H9 (cell line): ENCODE measurements around the gene DDX24. TPM values are rescaled to one million over a fixed set of nuclear protein-coding genes. Genes with fewer than 3 reads are reported as not detected.

Experiments used
- DNase-seq: peaks from one replicate; pipeline ENCODE4 v3.0.0-alpha.2; 2017
- H2AFZ ChIP-seq: one replicate; pipeline ENCODE4 v1.6.1; 2013; ENCODE audit warnings: mild to moderate bottlenecking, low read length, control low read depth, moderate library complexity
- H2AK5ac ChIP-seq: 2 replicates; pipeline ENCODE4 v1.6.1; 2013; ENCODE audit warnings: low read length, control low read depth, mixed read lengths; ENCODE audit not compliant: insufficient read length
- H2BK120ac ChIP-seq: one replicate; pipeline ENCODE4 v1.6.1; 2013; ENCODE audit warnings: low read depth, mild to moderate bottlenecking, low read length, control low read depth, inconsistent platforms; ENCODE audit not compliant: poor library complexity, severe bottlenecking
- H2BK12ac ChIP-seq: 2 replicates; pipeline ENCODE4 v1.6.1; 2013; ENCODE audit warnings: low read length, control low read depth, mixed read lengths, low read depth; ENCODE audit not compliant: insufficient read length
- H2BK15ac ChIP-seq: 2 replicates; pipeline ENCODE4 v1.6.1; 2013; ENCODE audit warnings: low read depth, low read length, control low read depth
- H2BK20ac ChIP-seq: one replicate; pipeline ENCODE4 v1.6.1; 2013; ENCODE audit warnings: low read depth, mild to moderate bottlenecking, low read length, control low read depth, inconsistent platforms; ENCODE audit not compliant: poor library complexity, severe bottlenecking
- H2BK5ac ChIP-seq: 2 replicates; pipeline ENCODE4 v1.6.1; 2013; ENCODE audit warnings: low read length, control low read depth, mixed read lengths; ENCODE audit not compliant: insufficient read length
- H3K14ac ChIP-seq: 2 replicates; pipeline ENCODE4 v1.6.1; 2013; ENCODE audit warnings: low read length, control low read depth; ENCODE audit not compliant: insufficient read depth
- H3K18ac ChIP-seq: 2 replicates; pipeline ENCODE4 v1.6.1; 2013; ENCODE audit warnings: low read depth, mild to moderate bottlenecking, mixed read lengths, low read length, control low read depth; ENCODE audit not compliant: insufficient read length
- H3K23ac ChIP-seq: 2 replicates; pipeline ENCODE4 v1.6.1; 2013; ENCODE audit warnings: low read length, control low read depth, mixed read lengths, low read depth; ENCODE audit not compliant: insufficient read length
- H3K23me2 ChIP-seq: 2 replicates; pipeline ENCODE4 v1.6.1; 2013; ENCODE audit warnings: low read depth, mild to moderate bottlenecking, mixed read lengths, low read length, control low read depth; ENCODE audit not compliant: insufficient read length, poor library complexity, severe bottlenecking
- H3K27ac ChIP-seq: 2 replicates; pipeline ENCODE4 v1.5.1; 2013; ENCODE audit warnings: low read length, control low read depth, mixed read lengths, low read depth; ENCODE audit not compliant: insufficient read length
- H3K27me3 ChIP-seq: 2 replicates; pipeline ENCODE4 v1.6.1; 2013; ENCODE audit warnings: low read length, control low read depth, inconsistent platforms; ENCODE audit not compliant: insufficient read depth
- H3K4ac ChIP-seq: 2 replicates; pipeline ENCODE4 v1.6.1; 2013; ENCODE audit warnings: low read depth, mild to moderate bottlenecking, control low read depth, inconsistent platforms, low read length, moderate library complexity
- H3K4me1 ChIP-seq: 2 replicates; pipeline ENCODE4 v1.6.1; 2013; ENCODE audit warnings: low read length, control low read depth, inconsistent platforms; ENCODE audit not compliant: insufficient read depth
- H3K4me2 ChIP-seq: 2 replicates; pipeline ENCODE4 v1.6.1; 2013; ENCODE audit warnings: low read length, control low read depth, mixed read lengths; ENCODE audit not compliant: insufficient read length, insufficient read depth
- H3K56ac ChIP-seq: 2 replicates; pipeline ENCODE4 v1.6.1; 2013; ENCODE audit warnings: low read depth, mild to moderate bottlenecking, mixed read lengths, low read length, control low read depth; ENCODE audit not compliant: insufficient read length
- H3K79me1 ChIP-seq: 2 replicates; pipeline ENCODE4 v1.6.1; 2013; ENCODE audit warnings: low read depth, mild to moderate bottlenecking, moderate library complexity, low read length, control low read depth, inconsistent platforms; ENCODE audit not compliant: insufficient read depth, poor library complexity, severe bottlenecking
- H3K79me2 ChIP-seq: 2 replicates; pipeline ENCODE4 v1.6.1; 2013; ENCODE audit warnings: low read length, control low read depth, inconsistent platforms; ENCODE audit not compliant: insufficient read depth
- H3K9ac ChIP-seq: 2 replicates; pipeline ENCODE4 v1.6.1; 2013; ENCODE audit warnings: low read length, control low read depth, mixed read lengths; ENCODE audit not compliant: insufficient read length; ENCODE audit errors: extremely low read depth
- H3K9me3 ChIP-seq: one replicate; pipeline ENCODE4 v1.6.1; 2013; ENCODE audit warnings: low read depth, low read length, inconsistent platforms; ENCODE audit not compliant: control insufficient read depth
- H3T11ph ChIP-seq: one replicate; pipeline ENCODE4 v1.6.1; 2013; ENCODE audit warnings: mild to moderate bottlenecking, low read length, control low read depth, inconsistent platforms
- H4K20me1 ChIP-seq: one replicate; pipeline ENCODE4 v1.6.1; 2013; ENCODE audit not compliant: control insufficient read depth, insufficient read length, insufficient read depth
- H4K5ac ChIP-seq: 2 replicates; pipeline ENCODE4 v1.6.1; 2013; ENCODE audit warnings: low read depth, mild to moderate bottlenecking, mixed read lengths, low read length, control low read depth; ENCODE audit not compliant: insufficient read length
- H4K8ac ChIP-seq: replicated peaks from 2 replicates; pipeline ENCODE4 v1.6.1; 2013; ENCODE audit warnings: low read length, control low read depth, mixed read lengths, low read depth; ENCODE audit not compliant: insufficient read length
- H4K91ac ChIP-seq: 2 replicates; pipeline ENCODE4 v1.6.1; 2013; ENCODE audit warnings: low read depth, mild to moderate bottlenecking, moderate library complexity, mixed read lengths, low read length, control low read depth; ENCODE audit not compliant: insufficient read length
- H3K27ac Mint-ChIP-seq, 3 experiments: 2 replicates in 2 of 3; 3 replicates in 1 of 3; pipeline ENCODE4 v1.8.0; 2020 to 2021; ENCODE audit warnings: mixed read lengths in 3 of 3, mild to moderate bottlenecking in 1 of 3, moderate library complexity in 1 of 3
- H3K27me3 Mint-ChIP-seq: 2 replicates; pipeline ENCODE4 v1.8.0; 2021; ENCODE audit warnings: low read depth, mild to moderate bottlenecking, moderate library complexity, mixed read lengths
- H3K36me3 Mint-ChIP-seq, 3 experiments: 2 replicates in 2 of 3; 3 replicates in 1 of 3; pipeline ENCODE4 v1.8.0; 2020 to 2021; ENCODE audit warnings: low read depth in 3 of 3, mixed read lengths in 3 of 3; ENCODE audit not compliant: insufficient read depth in 1 of 3
- H3K4me1 Mint-ChIP-seq, 2 experiments: 2 replicates each; pipeline ENCODE4 v1.8.0; 2020; ENCODE audit warnings: mixed read lengths in 2 of 2
- H3K4me3 Mint-ChIP-seq, 2 experiments: 2 replicates in 1 of 2; 3 replicates in 1 of 2; pipeline ENCODE4 v1.8.0; 2020 to 2021; ENCODE audit warnings: mild to moderate bottlenecking in 2 of 2, mixed read lengths in 2 of 2, moderate library complexity in 1 of 2
- H3K9me3 Mint-ChIP-seq, 2 experiments: 2 replicates in 1 of 2; 3 replicates in 1 of 2; pipeline ENCODE4 v1.8.0; 2020; ENCODE audit warnings: mild to moderate bottlenecking in 2 of 2, mixed read lengths in 2 of 2, moderate library complexity in 1 of 2
- WGBS: extraction: QIAGEN DNeasy Blood & Tissue Kit; methylation state at CpG from one replicate; pipeline ENCODE4 v1.1.7; 2013; ENCODE audit warnings: missing lambda C conversion rate, low lambda C conversion rate, mixed read lengths; ENCODE audit not compliant: insufficient read length; ENCODE audit errors: extremely low coverage; 5-methylcytosine and 5-hydroxymethylcytosine counted together
- total RNA-seq: library from RNA; stranded (reverse); gene quantifications from 2 replicates; pipeline ENCODE4 v1.2.1, GENCODE V29; 2021
- TF ChIP-seq, protein P1 (sequence below): fragments of 200-600 bp; sonication (generic); conservative IDR thresholded peaks from 3 replicates; pipeline ENCODE4 v1.8.0; 2021; ENCODE audit warnings: antibody characterized with exemption, mild to moderate bottlenecking

The DDX24 gene
- total RNA-seq, 1 experiment from 2014 or later: 172 TPM

DNA sequence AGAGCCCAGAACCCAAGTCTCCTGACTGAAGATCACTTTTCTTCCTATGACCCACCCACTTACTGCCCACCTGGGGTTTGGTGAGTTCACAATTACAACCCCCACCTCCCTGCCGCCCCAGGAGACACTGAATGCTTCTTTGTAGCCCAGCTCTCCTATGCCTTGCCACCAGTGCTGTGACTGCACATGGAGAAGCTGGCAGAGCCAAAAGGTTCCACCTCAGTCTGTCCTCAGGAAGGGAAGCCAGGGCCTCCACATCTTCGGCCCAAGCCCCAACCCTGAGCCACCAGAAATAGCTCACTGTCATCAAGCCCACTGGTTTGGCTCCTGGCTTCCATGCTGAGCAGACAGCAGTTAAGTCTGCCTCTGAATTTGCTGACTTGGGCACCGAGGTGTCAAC is 29.2 kb downstream of the DDX24 start:
- no peak overlapping the region for H2BK12ac ChIP-seq

More for the DNA sequence above, 29.2 kb downstream of the DDX24 start:
- H3K23ac ChIP-seq: no peak overlapping the region
- Mint-ChIP-seq H3K36me3 (peaks cover 44 to 87% (median 70%) of the 10 kb centered on the region in 3 experiments; a peak in 6 of 7 replicates), H3K4me3 (no peak overlapping the region), H3K9me3 (no peaks in the 10 kb centered on the region), H3K27ac (peak overlapping the region in 2 of 3 experiments; percentile 39 to 57; a peak in 3 of 7 replicates), H3K4me1 (peaks cover 15 to 18% of the 10 kb centered on the region in 2 experiments), H3K27me3 (no peaks in the 10 kb centered on the region)
- H3K14ac ChIP-seq: no peak overlapping the region
- no peaks in the 10 kb centered on the region for H4K20me1 ChIP-seq
- H3K27me3 ChIP-seq: no peaks in the 10 kb centered on the region
- no peaks in the 10 kb centered on the region; the same call in 1 of the 2 replicates for H3K4me1 ChIP-seq
- H3K27ac ChIP-seq: no peak overlapping the region
- WGBS: no CpG with 5 or more reads among the region's 3 CpGs
- no peak overlapping the region for H4K5ac ChIP-seq
- no peak overlapping the region for H2BK20ac ChIP-seq
- H3K4me2 ChIP-seq: no peak overlapping the region
- no peak overlapping the region for H2AK5ac ChIP-seq
- H2AFZ ChIP-seq: no peak overlapping the region
- H3K9ac ChIP-seq: no peak overlapping the region
- no peaks in the 10 kb centered on the region for H3K79me1 ChIP-seq
- H3K56ac ChIP-seq: no peak overlapping the region
- no peaks in the 10 kb centered on the region for H3K79me2 ChIP-seq
- no peaks in the 10 kb centered on the region for H3K23me2 ChIP-seq
- H3T11ph ChIP-seq: no peak overlapping the region
- H2BK15ac ChIP-seq: no peak overlapping the region
- TF ChIP-seq, protein P1, sequence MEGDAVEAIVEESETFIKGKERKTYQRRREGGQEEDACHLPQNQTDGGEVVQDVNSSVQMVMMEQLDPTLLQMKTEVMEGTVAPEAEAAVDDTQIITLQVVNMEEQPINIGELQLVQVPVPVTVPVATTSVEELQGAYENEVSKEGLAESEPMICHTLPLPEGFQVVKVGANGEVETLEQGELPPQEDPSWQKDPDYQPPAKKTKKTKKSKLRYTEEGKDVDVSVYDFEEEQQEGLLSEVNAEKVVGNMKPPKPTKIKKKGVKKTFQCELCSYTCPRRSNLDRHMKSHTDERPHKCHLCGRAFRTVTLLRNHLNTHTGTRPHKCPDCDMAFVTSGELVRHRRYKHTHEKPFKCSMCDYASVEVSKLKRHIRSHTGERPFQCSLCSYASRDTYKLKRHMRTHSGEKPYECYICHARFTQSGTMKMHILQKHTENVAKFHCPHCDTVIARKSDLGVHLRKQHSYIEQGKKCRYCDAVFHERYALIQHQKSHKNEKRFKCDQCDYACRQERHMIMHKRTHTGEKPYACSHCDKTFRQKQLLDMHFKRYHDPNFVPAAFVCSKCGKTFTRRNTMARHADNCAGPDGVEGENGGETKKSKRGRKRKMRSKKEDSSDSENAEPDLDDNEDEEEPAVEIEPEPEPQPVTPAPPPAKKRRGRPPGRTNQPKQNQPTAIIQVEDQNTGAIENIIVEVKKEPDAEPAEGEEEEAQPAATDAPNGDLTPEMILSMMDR: no peak
- no peaks in the 10 kb centered on the region for H3K9me3 ChIP-seq
- no peak overlapping the region for H3K4ac ChIP-seq
- H2BK5ac ChIP-seq: no peak overlapping the region
- H2BK120ac ChIP-seq: no peak overlapping the region
- no peak overlapping the region for H4K8ac ChIP-seq
- no peak overlapping the region for H3K18ac ChIP-seq
- DNase-seq: peak; percentile 22
- no peak overlapping the region for H4K91ac ChIP-seq
